H9 (cell line): ENCODE results near the gene PEPD. TPM values are rescaled to one million over a fixed set of nuclear protein-coding genes. Genes with fewer than 3 reads are reported as not detected.

Experiments
- DNase-seq: peaks from one replicate; pipeline ENCODE4 v3.0.0-alpha.2; 2017
- H2AFZ ChIP-seq: one replicate; pipeline ENCODE4 v1.6.1; 2013; ENCODE audit warnings: mild to moderate bottlenecking, low read length, control low read depth, moderate library complexity
- H2AK5ac ChIP-seq: 2 replicates; pipeline ENCODE4 v1.6.1; 2013; ENCODE audit warnings: low read length, control low read depth, mixed read lengths; ENCODE audit not compliant: insufficient read length
- H2BK120ac ChIP-seq: one replicate; pipeline ENCODE4 v1.6.1; 2013; ENCODE audit warnings: low read depth, mild to moderate bottlenecking, low read length, control low read depth, inconsistent platforms; ENCODE audit not compliant: poor library complexity, severe bottlenecking
- H2BK12ac ChIP-seq: 2 replicates; pipeline ENCODE4 v1.6.1; 2013; ENCODE audit warnings: low read length, control low read depth, mixed read lengths, low read depth; ENCODE audit not compliant: insufficient read length
- H2BK15ac ChIP-seq: 2 replicates; pipeline ENCODE4 v1.6.1; 2013; ENCODE audit warnings: low read depth, low read length, control low read depth
- H2BK20ac ChIP-seq: one replicate; pipeline ENCODE4 v1.6.1; 2013; ENCODE audit warnings: low read depth, mild to moderate bottlenecking, low read length, control low read depth, inconsistent platforms; ENCODE audit not compliant: poor library complexity, severe bottlenecking
- H2BK5ac ChIP-seq: 2 replicates; pipeline ENCODE4 v1.6.1; 2013; ENCODE audit warnings: low read length, control low read depth, mixed read lengths; ENCODE audit not compliant: insufficient read length
- H3K14ac ChIP-seq: 2 replicates; pipeline ENCODE4 v1.6.1; 2013; ENCODE audit warnings: low read length, control low read depth; ENCODE audit not compliant: insufficient read depth
- H3K18ac ChIP-seq: 2 replicates; pipeline ENCODE4 v1.6.1; 2013; ENCODE audit warnings: low read depth, mild to moderate bottlenecking, mixed read lengths, low read length, control low read depth; ENCODE audit not compliant: insufficient read length
- H3K23ac ChIP-seq: 2 replicates; pipeline ENCODE4 v1.6.1; 2013; ENCODE audit warnings: low read length, control low read depth, mixed read lengths, low read depth; ENCODE audit not compliant: insufficient read length
- H3K23me2 ChIP-seq: 2 replicates; pipeline ENCODE4 v1.6.1; 2013; ENCODE audit warnings: low read depth, mild to moderate bottlenecking, mixed read lengths, low read length, control low read depth; ENCODE audit not compliant: insufficient read length, poor library complexity, severe bottlenecking
- H3K27ac ChIP-seq: 2 replicates; pipeline ENCODE4 v1.5.1; 2013; ENCODE audit warnings: low read length, control low read depth, mixed read lengths, low read depth; ENCODE audit not compliant: insufficient read length
- H3K27me3 ChIP-seq: 2 replicates; pipeline ENCODE4 v1.6.1; 2013; ENCODE audit warnings: low read length, control low read depth, inconsistent platforms; ENCODE audit not compliant: insufficient read depth
- H3K4ac ChIP-seq: 2 replicates; pipeline ENCODE4 v1.6.1; 2013; ENCODE audit warnings: low read depth, mild to moderate bottlenecking, control low read depth, inconsistent platforms, low read length, moderate library complexity
- H3K4me1 ChIP-seq: 2 replicates; pipeline ENCODE4 v1.6.1; 2013; ENCODE audit warnings: low read length, control low read depth, inconsistent platforms; ENCODE audit not compliant: insufficient read depth
- H3K4me2 ChIP-seq: 2 replicates; pipeline ENCODE4 v1.6.1; 2013; ENCODE audit warnings: low read length, control low read depth, mixed read lengths; ENCODE audit not compliant: insufficient read length, insufficient read depth
- H3K56ac ChIP-seq: 2 replicates; pipeline ENCODE4 v1.6.1; 2013; ENCODE audit warnings: low read depth, mild to moderate bottlenecking, mixed read lengths, low read length, control low read depth; ENCODE audit not compliant: insufficient read length
- H3K79me1 ChIP-seq: 2 replicates; pipeline ENCODE4 v1.6.1; 2013; ENCODE audit warnings: low read depth, mild to moderate bottlenecking, moderate library complexity, low read length, control low read depth, inconsistent platforms; ENCODE audit not compliant: insufficient read depth, poor library complexity, severe bottlenecking
- H3K79me2 ChIP-seq: 2 replicates; pipeline ENCODE4 v1.6.1; 2013; ENCODE audit warnings: low read length, control low read depth, inconsistent platforms; ENCODE audit not compliant: insufficient read depth
- H3K9ac ChIP-seq: 2 replicates; pipeline ENCODE4 v1.6.1; 2013; ENCODE audit warnings: low read length, control low read depth, mixed read lengths; ENCODE audit not compliant: insufficient read length; ENCODE audit errors: extremely low read depth
- H3K9me3 ChIP-seq: one replicate; pipeline ENCODE4 v1.6.1; 2013; ENCODE audit warnings: low read depth, low read length, inconsistent platforms; ENCODE audit not compliant: control insufficient read depth
- H3T11ph ChIP-seq: one replicate; pipeline ENCODE4 v1.6.1; 2013; ENCODE audit warnings: mild to moderate bottlenecking, low read length, control low read depth, inconsistent platforms
- H4K20me1 ChIP-seq: one replicate; pipeline ENCODE4 v1.6.1; 2013; ENCODE audit not compliant: control insufficient read depth, insufficient read length, insufficient read depth
- H4K5ac ChIP-seq: 2 replicates; pipeline ENCODE4 v1.6.1; 2013; ENCODE audit warnings: low read depth, mild to moderate bottlenecking, mixed read lengths, low read length, control low read depth; ENCODE audit not compliant: insufficient read length
- H4K8ac ChIP-seq: replicated peaks from 2 replicates; pipeline ENCODE4 v1.6.1; 2013; ENCODE audit warnings: low read length, control low read depth, mixed read lengths, low read depth; ENCODE audit not compliant: insufficient read length
- H4K91ac ChIP-seq: 2 replicates; pipeline ENCODE4 v1.6.1; 2013; ENCODE audit warnings: low read depth, mild to moderate bottlenecking, moderate library complexity, mixed read lengths, low read length, control low read depth; ENCODE audit not compliant: insufficient read length
- H3K27ac Mint-ChIP-seq, 3 experiments: 2 replicates in 2 of 3; 3 replicates in 1 of 3; pipeline ENCODE4 v1.8.0; 2020 to 2021; ENCODE audit warnings: mixed read lengths in 3 of 3, mild to moderate bottlenecking in 1 of 3, moderate library complexity in 1 of 3
- H3K27me3 Mint-ChIP-seq: 2 replicates; pipeline ENCODE4 v1.8.0; 2021; ENCODE audit warnings: low read depth, mild to moderate bottlenecking, moderate library complexity, mixed read lengths
- H3K36me3 Mint-ChIP-seq, 3 experiments: 2 replicates in 2 of 3; 3 replicates in 1 of 3; pipeline ENCODE4 v1.8.0; 2020 to 2021; ENCODE audit warnings: low read depth in 3 of 3, mixed read lengths in 3 of 3; ENCODE audit not compliant: insufficient read depth in 1 of 3
- H3K4me1 Mint-ChIP-seq, 2 experiments: 2 replicates each; pipeline ENCODE4 v1.8.0; 2020; ENCODE audit warnings: mixed read lengths in 2 of 2
- H3K4me3 Mint-ChIP-seq, 2 experiments: 2 replicates in 1 of 2; 3 replicates in 1 of 2; pipeline ENCODE4 v1.8.0; 2020 to 2021; ENCODE audit warnings: mild to moderate bottlenecking in 2 of 2, mixed read lengths in 2 of 2, moderate library complexity in 1 of 2
- H3K9me3 Mint-ChIP-seq, 2 experiments: 2 replicates in 1 of 2; 3 replicates in 1 of 2; pipeline ENCODE4 v1.8.0; 2020; ENCODE audit warnings: mild to moderate bottlenecking in 2 of 2, mixed read lengths in 2 of 2, moderate library complexity in 1 of 2
- CTCF ChIP-seq: fragments of 200-600 bp; sonication (generic); conservative IDR thresholded peaks from 3 replicates; pipeline ENCODE4 v1.8.0; 2021; ENCODE audit warnings: antibody characterized with exemption, mild to moderate bottlenecking
- WGBS: extraction: QIAGEN DNeasy Blood & Tissue Kit; methylation state at CpG from one replicate; pipeline ENCODE4 v1.1.7; 2013; ENCODE audit warnings: missing lambda C conversion rate, low lambda C conversion rate, mixed read lengths; ENCODE audit not compliant: insufficient read length; ENCODE audit errors: extremely low coverage; 5-methylcytosine and 5-hydroxymethylcytosine counted together
- total RNA-seq: library from RNA; stranded (reverse); gene quantifications from 2 replicates; pipeline ENCODE4 v1.2.1, GENCODE V29; 2021

The PEPD gene
- total RNA-seq, 1 experiment from 2014 or later: 52.8 TPM

GRCh38 chr19:33496038-33496895 is 25.3 kb downstream of the PEPD start:
- no CpG with 5 or more reads among the region's 29 CpGs for WGBS
- H4K91ac ChIP-seq: no peak overlapping the region
- no peaks in the 10 kb centered on the region for H3K27me3 ChIP-seq
- H4K8ac ChIP-seq: no peak overlapping the region
- no peak overlapping the region for H3K56ac ChIP-seq
- H3K14ac ChIP-seq: no peak overlapping the region
- TF ChIP-seq CTCF: no peak
- H4K20me1 ChIP-seq: no peaks in the 10 kb centered on the region
- no peaks in the 10 kb centered on the region for H3K79me1 ChIP-seq
- no peak overlapping the region for H2BK15ac ChIP-seq
- no peak overlapping the region for H2AK5ac ChIP-seq
- Mint-ChIP-seq H3K4me1 (no peaks in the 10 kb centered on the region), H3K9me3 (no peaks in the 10 kb centered on the region), H3K27me3 (no peaks in the 10 kb centered on the region), H3K4me3 (no peak overlapping the region), H3K27ac (peak overlapping the region in 2 of 3 experiments; percentile 23 to 30; a peak in 3 of 7 replicates), H3K36me3 (peaks cover 0 to 7% (median 6%) of the 10 kb centered on the region in 3 experiments; a peak in 4 of 7 replicates)
- H2BK20ac ChIP-seq: no peak overlapping the region
- H2BK120ac ChIP-seq: no peak overlapping the region
- no peaks in the 10 kb centered on the region for H3K9me3 ChIP-seq
- no peaks in the 10 kb centered on the region for H3K4me1 ChIP-seq
- no peak overlapping the region for H2BK12ac ChIP-seq
- H3K27ac ChIP-seq: no peak overlapping the region
- H3K4me2 ChIP-seq: no peak overlapping the region
- H3K18ac ChIP-seq: no peak overlapping the region
- no peak overlapping the region for H2BK5ac ChIP-seq
- no peak overlapping the region for H3T11ph ChIP-seq
- no peaks in the 10 kb centered on the region for H3K79me2 ChIP-seq
- no peak overlapping the region for H3K4ac ChIP-seq
- no peak overlapping the region for H3K9ac ChIP-seq
- no peak overlapping the region for H4K5ac ChIP-seq
- no peaks in the 10 kb centered on the region for H3K23me2 ChIP-seq
- DNase-seq: no peak
- H3K23ac ChIP-seq: no peak overlapping the region
- H2AFZ ChIP-seq: no peak overlapping the region
